Psoas muscle (tissue), 8 donors: ENCODE data around the gene AKNA. TPM values are rescaled to one million over a fixed set of nuclear protein-coding genes. Genes with fewer than 3 reads are reported as not detected.

Experiments used
- ATAC-seq, 4 donors: fragments of 200-7000 bp; cut with Tn5 transposase; one replicate each; pipeline ENCODE4 v1.9.1; 2020; ENCODE audit warnings: moderate library complexity in 3 of 4, mild to moderate bottlenecking in 2 of 4
- DNase-seq, 2 donors: peaks; one replicate each; pipeline ENCODE4 v3.0.0-alpha.2; 2020
- H3K27ac ChIP-seq: fragments of 200-600 bp; one replicate; pipeline ENCODE4 v1.8.0; 2022
- H3K27me3 ChIP-seq, 3 donors: fragments of 200-600 bp in 1 of 3; one replicate each; pipeline versions ENCODE4 v1.6.1 to v1.8.0; 2013 to 2022; ENCODE audit warnings: low read length in 2 of 3, mild to moderate bottlenecking in 2 of 3, moderate library complexity in 1 of 3; ENCODE audit not compliant: insufficient read depth in 3 of 3
- H3K36me3 ChIP-seq, 2 donors: fragments of 200-600 bp in 1 of 2; one replicate each; pipeline versions ENCODE4 v1.6.1 to v1.8.0; 2013 to 2022; ENCODE audit warnings: low read depth in 1 of 2, mild to moderate bottlenecking in 1 of 2, moderate library complexity in 1 of 2; ENCODE audit not compliant: insufficient read depth in 1 of 2
- H3K4me1 ChIP-seq: fragments of 200-600 bp; one replicate; pipeline ENCODE4 v1.8.0; 2022
- H3K4me3 ChIP-seq: fragments of 200-600 bp; one replicate; pipeline ENCODE4 v1.8.0; 2022; ENCODE audit warnings: mild to moderate bottlenecking
- H3K9me3 ChIP-seq: fragments of 200-600 bp; one replicate; pipeline ENCODE4 v1.8.0; 2022
- CTCF ChIP-seq: fragments of 200-600 bp; IDR thresholded peaks from one replicate; pipeline ENCODE4 v1.8.0; 2022; ENCODE audit warnings: antibody characterized with exemption
- WGBS, 3 donors: extraction: QIAGEN DNeasy Blood & Tissue Kit; methylation state at CpG; one replicate each; pipeline versions ENCODE4 v1.1.6 to v1.1.7; 2013; 5-methylcytosine and 5-hydroxymethylcytosine counted together
- intact Hi-C, 2 donors: fragments of 100-400 bp; cut with DNase I; formaldehyde crosslinking; loops; one replicate each; pipeline versions ENCODE4 v1.11.0 to v1.14.2; 2022
- polyA plus RNA-seq, 3 donors: library from polyadenylated mRNA; stranded (reverse); fragments of 200-250 nt; gene quantifications; one replicate each; pipeline ENCODE4 v1.2.3, GENCODE V29; 2013
- total RNA-seq, 4 donors: library from RNA; stranded (reverse); fragmentation: NEBNext Ultra II Directional in 2 of 4; extraction: Animal tissue kit (Norgen Biotek cat#: 25700) in 2 of 4; gene quantifications; one replicate each; pipeline versions ENCODE4 v1.2.1 to v1.2.4, GENCODE V29; 2021 to 2023
- donor health status: healthy with polysubstance abuse.
- donor health status: DM: no; HTN: no; CAD: no; lungs with moderate emphysema.
- donor health status: Bipolar disorder and iron deficiency.
- donor health status: healthy.
- donor health status: DM: yes; HTN: yes; CAD: no.
- donor health status: DM: no; HTN: no; CAD: no.
- donor health status: DM: no; HTN: no; CAD: no.
- donor health status: DM: yes; HTN: yes; CAD: no.

AKNA gene
- total and polyA plus RNA-seq, 7 donors = 1.5 to 3.9 (median 2.3) TPM

DNA sequence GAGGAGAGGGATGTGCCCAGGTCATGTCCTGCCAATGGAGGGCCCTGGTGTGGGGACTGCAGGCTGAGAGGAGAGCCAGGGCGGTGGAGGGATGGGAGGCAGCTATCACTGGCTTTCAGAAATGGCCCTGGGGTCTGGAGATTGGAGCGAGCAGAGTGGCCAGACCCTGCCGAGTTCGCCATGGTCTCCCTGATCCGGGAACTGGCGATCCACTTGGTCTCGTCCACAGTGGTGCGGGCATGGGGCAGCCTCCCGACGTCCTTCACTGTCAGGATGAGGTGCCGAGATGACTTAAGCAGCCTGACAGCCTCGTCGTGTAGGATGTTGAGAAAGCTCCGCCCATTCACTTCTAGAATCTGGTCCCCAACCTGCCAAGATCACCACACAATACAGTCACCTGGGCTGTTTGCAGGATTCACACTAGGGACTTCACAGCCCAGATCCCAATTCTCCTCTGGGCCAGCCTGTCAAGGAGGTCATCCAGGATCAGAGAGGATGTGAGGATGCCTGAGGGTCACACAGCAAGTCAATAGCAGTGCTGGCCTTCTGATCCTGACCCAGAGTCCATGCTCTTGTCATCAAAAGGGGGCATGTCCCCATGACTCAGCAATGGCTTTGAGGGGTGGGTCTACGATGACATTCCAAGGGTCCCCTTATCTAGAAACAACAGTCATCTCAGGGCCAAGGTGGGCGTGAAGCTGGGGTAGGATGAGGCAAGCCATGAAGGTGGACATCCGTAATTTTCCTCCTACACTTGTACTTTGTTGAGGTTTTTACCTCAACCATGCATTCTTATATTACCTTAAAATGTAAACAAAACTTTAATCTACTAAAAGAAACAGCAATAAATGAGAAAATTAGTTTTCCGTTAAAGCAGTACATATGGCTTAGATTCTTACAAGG, 38.5 kb upstream of the AKNA start:
- intact Hi-C loops = no loop called here
- DNase-seq (no peak), ATAC-seq (no peak)
- Histone ChIP-seq H3K4me1 (no peaks in the 10 kb centered on the region), H3K9me3 (no peaks in the 10 kb centered on the region), H3K36me3 (no peaks in the 10 kb centered on the region), H3K27ac (no peak overlapping the region), H3K4me3 (no peak overlapping the region), H3K27me3 (peaks cover 0 to 6% (median 0%) of the 10 kb centered on the region in 3 donors)
- TF ChIP-seq CTCF = no peak
- 84 to 87% (median 85%) methylated on average over 18 of the region's 18 CpGs for WGBS, 3 donors

DNA sequence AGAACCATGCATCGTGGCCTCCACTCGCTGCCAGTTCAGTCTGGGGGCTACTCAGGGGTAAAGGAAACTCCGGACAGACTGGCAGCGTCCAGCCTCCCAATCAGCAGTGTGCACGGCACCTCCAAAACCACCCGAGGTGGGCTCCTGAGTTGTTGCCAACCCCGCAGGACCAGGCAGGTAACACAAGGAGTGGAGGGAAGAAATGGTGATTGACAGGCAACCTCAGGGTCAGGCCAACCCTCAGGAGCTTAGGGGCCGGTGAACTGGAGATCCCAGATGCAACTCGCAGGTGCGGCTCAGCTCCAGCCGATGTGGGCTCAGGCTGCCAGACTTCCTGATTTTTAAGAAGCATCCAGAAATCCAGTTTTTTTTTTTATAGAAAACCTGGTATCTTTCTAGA, 37.3 kb upstream of the AKNA start:
- no peaks in the 10 kb centered on the region for H3K4me1 ChIP-seq
- no peak overlapping the region for H3K4me3 ChIP-seq
- no peaks in the 10 kb centered on the region for H3K36me3 ChIP-seq
- ATAC-seq (no peak), DNase-seq (no peak)
- WGBS, 3 donors = 77 to 86% (median 81%) methylated on average over 11 of the region's 11 CpGs
- no peak for TF ChIP-seq CTCF
- intact Hi-C loops = no loop called here
- H3K9me3 ChIP-seq = no peaks in the 10 kb centered on the region
- peaks cover 0 to 3% (median 0%) of the 10 kb centered on the region in 3 donors for H3K27me3 ChIP-seq
- H3K27ac ChIP-seq = no peak overlapping the region

DNA sequence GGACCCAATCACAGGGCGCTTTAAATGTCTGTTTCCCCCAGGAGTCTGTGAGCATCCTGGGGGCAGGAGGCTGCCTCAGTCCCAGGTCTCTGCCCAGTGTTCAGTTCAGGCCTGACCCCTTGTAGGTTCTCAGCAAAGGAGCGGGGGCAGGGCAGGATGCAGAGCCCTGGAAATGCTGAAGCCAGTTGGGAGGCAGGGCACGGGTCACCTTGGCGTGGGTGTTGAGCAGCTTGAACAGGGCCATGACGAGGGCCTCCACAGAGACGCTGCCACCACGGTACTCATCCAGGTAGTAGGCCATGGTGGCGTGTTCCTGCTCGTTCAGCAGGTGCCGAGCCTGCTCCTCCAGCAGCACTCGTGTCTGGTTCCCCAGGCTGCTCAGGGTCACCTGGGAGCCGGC, 36.3 kb upstream of the AKNA start:
- DNase-seq = no peak
- TF ChIP-seq CTCF = no peak
- Histone ChIP-seq H3K36me3 (no peaks in the 10 kb centered on the region), H3K27ac (no peak overlapping the region), H3K4me1 (no peaks in the 10 kb centered on the region), H3K9me3 (no peaks in the 10 kb centered on the region), H3K4me3 (no peak overlapping the region), H3K27me3 (peaks cover 0 to 2% (median 0%) of the 10 kb centered on the region in 3 donors)
- intact Hi-C loops = no loop called here
- 79 to 89% (median 85%) methylated on average over 12 of the region's 12 CpGs for WGBS, 3 donors
- ATAC-seq = no peak

DNA sequence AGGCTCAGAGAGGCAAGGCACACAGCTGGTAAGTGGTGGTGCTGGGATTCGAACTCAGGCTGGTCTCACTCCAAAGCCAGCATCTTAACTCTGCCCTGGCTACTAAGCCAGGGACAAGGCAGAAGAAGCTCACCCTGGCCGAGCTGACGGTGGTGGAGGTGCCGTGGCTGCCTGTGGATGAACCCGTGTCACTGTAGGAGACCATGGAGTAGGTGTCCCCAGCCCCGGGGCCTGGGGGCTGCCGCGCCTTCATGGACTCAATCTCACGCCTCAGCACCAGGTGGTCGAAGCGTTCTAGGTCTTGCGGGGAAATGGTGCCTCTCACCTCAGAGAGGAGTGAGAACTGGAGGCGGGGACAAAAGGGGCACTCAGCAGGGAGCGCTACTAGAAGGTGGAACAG, 35.4 kb upstream of the AKNA start:
- no peaks in the 10 kb centered on the region for H3K36me3 ChIP-seq

More for the DNA sequence above, 35.4 kb upstream of the AKNA start:
- no peak for DNase-seq
- intact Hi-C loops = no loop called here
- Histone ChIP-seq H3K9me3 (no peaks in the 10 kb centered on the region), H3K27ac (no peak overlapping the region), H3K4me3 (no peak overlapping the region), H3K4me1 (no peaks in the 10 kb centered on the region), H3K27me3 (no peaks in the 10 kb centered on the region)
- no peak for ATAC-seq
- TF ChIP-seq CTCF = no peak
- WGBS, 3 donors = 86 to 89% (median 87%) methylated on average over 14 of the region's 14 CpGs
